GM13977 (cell line): ENCODE results near the gene IL2RA.

ENCODE experiments used
- DNase-seq: peaks from one replicate; pipeline ENCODE4 v3.0.0; 2012; ENCODE audit warnings: low spot score
- CTCF ChIP-seq: IDR thresholded peaks from 2 replicates; pipeline ENCODE4 v1.5.1; 2012; ENCODE audit warnings: mild to moderate bottlenecking, control low read depth; ENCODE audit not compliant: insufficient read depth; ENCODE audit errors: extremely low read depth, missing control alignments
- in situ Hi-C: fragments of 300-500 bp; cut with MboI; formaldehyde crosslinking; loops from one replicate; pipeline ENCODE4 v1.12.0; 2022; ENCODE audit warnings: low sequenced_read_pairs, low pct_unique_long_range_greater_than_20kb, mixed read lengths, inconsistent platforms; ENCODE audit not compliant: unreplicated experiment

The IL2RA gene

GRCh38 chr10:6058682-6059475 lies 3.3 kb downstream of the IL2RA start:
- no peak for TF ChIP-seq CTCF
- in situ Hi-C loops: no loop called here
- DNase-seq: no peak

GRCh38 chr10:6056411-6057135 lies 5.6 kb downstream of the IL2RA start:
- DNase-seq: no peak
- in situ Hi-C loops: no loop called here
- TF ChIP-seq CTCF: no peak

- no peak for DNase-seq
- in situ Hi-C loops: no loop called here
- TF ChIP-seq CTCF: no peak
Measured at GRCh38 chr10:6055929-6056328, 6.2 kb downstream of the IL2RA start.

- TF ChIP-seq CTCF: no peak
- in situ Hi-C loops: no loop called here
- no peak for DNase-seq
Measured at GRCh38 chr10:6054884-6055283, 7.3 kb downstream of the IL2RA start.

- in situ Hi-C loops: no loop called here
- no peak for TF ChIP-seq CTCF
- DNase-seq: no peak
Measured at GRCh38 chr10:6053816-6054631, 8.1 kb downstream of the IL2RA start.

- TF ChIP-seq CTCF: no peak
- DNase-seq: no peak
- in situ Hi-C loops: no loop called here
Measured at GRCh38 chr10:6053303-6053702, 8.9 kb downstream of the IL2RA start.
